GM13976 (cell line): ENCODE results near the gene CLCN3.

ENCODE experiments used
- DNase-seq: peaks from one replicate; pipeline ENCODE4 v3.0.0; 2012; ENCODE audit warnings: low spot score
- in situ Hi-C: fragments of 300-500 bp; cut with MboI; formaldehyde crosslinking; loops from one replicate; pipeline ENCODE4 v1.12.0; 2022; ENCODE audit warnings: low sequenced_read_pairs, mixed read lengths, inconsistent platforms; ENCODE audit not compliant: unreplicated experiment
- TF ChIP-seq, protein P1 (sequence below): IDR thresholded peaks from 2 replicates; pipeline ENCODE4 v1.5.1; 2012; ENCODE audit warnings: borderline replicate concordance, mild to moderate bottlenecking; ENCODE audit not compliant: insufficient read depth; ENCODE audit errors: extremely low read depth, missing control alignments, control extremely low read depth

Gene CLCN3

DNA sequence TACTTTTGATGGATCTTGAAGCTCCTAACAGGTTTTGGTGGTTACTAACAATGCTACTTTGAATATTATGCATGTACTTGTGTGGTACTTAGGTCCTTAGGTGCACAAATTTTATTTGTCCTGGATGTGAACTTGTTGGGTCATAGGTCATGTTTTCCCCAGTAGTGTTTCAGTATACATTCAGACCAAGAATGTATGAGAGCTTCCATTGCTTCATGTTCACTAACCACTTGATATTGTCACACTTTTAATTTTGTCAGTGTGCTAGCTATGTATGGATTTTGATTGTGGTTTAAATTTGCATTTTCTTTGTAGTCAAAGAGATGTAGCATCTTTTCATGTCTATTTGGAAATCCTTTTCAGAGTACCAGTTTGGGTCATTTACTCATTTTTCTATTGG is 32.2 kb downstream of the CLCN3 start:
- in situ Hi-C loops, result no loop called here
- DNase-seq, result no peak
- TF ChIP-seq, protein P1, sequence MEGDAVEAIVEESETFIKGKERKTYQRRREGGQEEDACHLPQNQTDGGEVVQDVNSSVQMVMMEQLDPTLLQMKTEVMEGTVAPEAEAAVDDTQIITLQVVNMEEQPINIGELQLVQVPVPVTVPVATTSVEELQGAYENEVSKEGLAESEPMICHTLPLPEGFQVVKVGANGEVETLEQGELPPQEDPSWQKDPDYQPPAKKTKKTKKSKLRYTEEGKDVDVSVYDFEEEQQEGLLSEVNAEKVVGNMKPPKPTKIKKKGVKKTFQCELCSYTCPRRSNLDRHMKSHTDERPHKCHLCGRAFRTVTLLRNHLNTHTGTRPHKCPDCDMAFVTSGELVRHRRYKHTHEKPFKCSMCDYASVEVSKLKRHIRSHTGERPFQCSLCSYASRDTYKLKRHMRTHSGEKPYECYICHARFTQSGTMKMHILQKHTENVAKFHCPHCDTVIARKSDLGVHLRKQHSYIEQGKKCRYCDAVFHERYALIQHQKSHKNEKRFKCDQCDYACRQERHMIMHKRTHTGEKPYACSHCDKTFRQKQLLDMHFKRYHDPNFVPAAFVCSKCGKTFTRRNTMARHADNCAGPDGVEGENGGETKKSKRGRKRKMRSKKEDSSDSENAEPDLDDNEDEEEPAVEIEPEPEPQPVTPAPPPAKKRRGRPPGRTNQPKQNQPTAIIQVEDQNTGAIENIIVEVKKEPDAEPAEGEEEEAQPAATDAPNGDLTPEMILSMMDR, result no peak

DNA sequence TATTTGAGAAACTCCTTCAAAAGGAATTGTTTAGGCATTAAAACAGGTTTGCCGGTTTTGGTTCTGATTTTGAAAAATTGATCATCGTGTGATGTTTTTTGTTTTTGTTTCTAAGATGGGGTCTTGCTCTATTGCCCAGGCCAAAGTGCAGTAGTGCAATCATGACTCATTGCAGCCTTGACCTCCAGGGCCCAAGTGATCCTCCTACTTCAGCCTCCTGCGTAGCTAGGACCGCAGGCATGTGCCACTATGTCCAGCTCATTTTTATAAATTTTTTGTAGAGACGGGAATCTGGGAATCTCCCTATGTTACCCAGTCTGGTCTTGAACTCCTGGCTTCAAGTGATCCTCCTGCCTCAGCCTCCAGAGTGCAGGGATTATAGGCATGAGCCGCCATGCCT is 35.0 kb downstream of the CLCN3 start:
- DNase-seq, result no peak
- TF ChIP-seq, protein P1, result no peak
- in situ Hi-C loops, result no loop called here

DNA sequence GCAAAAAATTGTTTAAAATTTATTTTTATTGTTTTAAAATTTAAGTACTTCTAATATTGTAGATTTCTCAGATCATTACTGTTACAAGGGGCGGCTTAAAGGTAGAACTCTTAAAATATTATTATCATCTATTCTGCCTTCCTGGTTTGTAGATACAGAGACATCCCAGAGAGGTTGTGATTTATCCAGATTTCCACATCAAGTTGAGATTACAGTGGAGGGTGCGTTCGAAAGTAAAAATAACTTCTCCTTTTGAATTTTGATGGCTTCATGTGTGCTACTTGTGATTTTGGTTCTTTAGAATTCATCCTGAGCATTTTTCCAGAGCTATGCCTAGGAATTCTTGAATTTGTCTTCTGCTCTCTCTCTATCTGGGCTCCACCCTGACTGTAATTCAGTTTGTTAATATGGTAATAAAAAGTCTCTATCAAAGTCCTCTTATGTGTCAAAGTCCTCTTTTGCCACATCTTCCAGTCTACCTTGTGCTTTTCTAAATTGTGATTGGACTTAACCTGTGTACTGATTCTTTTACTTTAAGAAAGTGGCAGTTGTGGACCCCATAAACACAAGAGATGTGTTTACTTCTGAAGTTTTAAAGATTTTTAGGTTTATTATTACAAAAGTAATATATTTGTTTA is 37.2 kb downstream of the CLCN3 start:
- TF ChIP-seq, protein P1, result no peak
- in situ Hi-C loops, result no loop called here
- no peak for DNase-seq

DNA sequence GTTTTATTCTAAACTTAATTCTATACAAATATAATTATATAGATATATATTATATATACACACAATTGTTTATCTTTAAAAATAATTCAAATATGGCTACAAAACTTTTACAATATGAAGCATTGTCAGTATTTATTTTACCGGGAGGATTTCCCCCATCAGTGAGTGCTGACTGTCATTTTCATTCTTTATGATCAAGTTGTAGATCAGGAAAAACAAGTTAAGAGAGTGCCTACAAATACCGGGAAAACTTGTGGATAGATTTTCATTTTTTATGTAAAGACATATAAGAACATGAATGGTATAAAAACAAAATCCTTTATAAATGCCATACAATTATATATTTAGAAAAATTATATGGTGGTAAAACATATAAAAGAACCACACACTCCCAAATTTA is 37.8 kb downstream of the CLCN3 start:
- no peak for DNase-seq
- TF ChIP-seq, protein P1, result no peak
- in situ Hi-C loops, result no loop called here

DNA sequence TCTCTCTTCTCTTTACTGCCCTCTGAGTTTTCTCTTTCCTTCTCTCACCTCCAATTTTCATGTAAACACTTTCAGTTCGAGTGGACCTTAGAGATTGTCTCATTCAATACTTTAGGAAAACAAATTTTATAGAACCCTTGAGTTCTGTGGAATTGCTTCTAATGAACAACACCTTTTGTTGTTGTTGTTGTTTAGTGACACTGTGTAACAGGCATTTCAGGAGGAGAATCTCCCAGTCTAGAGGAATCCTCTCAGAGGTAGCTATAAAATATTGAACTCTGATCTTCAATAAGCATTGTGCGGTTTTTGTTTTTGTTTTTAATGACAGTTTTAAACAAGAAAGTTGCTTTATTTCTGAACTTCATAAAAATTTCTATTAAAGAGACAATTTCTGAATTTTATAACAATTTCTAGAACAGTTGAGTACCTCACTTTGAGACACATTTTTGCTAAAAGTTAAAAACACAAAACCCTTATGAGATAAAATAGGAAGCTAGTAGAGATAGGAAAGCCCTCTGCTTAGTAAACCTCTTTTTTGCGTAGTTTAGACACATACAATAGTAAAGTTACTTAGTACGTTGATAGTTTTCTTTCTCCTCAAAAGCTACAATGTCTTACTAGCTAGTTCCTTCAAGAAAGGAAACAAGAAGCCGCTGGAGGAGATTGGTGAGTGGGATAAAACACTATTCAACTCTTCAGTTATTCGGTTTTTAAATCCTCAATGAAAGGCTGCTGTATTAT is 38.8 kb downstream of the CLCN3 start:
- no peak for DNase-seq
- in situ Hi-C loops, result no loop called here

DNA sequence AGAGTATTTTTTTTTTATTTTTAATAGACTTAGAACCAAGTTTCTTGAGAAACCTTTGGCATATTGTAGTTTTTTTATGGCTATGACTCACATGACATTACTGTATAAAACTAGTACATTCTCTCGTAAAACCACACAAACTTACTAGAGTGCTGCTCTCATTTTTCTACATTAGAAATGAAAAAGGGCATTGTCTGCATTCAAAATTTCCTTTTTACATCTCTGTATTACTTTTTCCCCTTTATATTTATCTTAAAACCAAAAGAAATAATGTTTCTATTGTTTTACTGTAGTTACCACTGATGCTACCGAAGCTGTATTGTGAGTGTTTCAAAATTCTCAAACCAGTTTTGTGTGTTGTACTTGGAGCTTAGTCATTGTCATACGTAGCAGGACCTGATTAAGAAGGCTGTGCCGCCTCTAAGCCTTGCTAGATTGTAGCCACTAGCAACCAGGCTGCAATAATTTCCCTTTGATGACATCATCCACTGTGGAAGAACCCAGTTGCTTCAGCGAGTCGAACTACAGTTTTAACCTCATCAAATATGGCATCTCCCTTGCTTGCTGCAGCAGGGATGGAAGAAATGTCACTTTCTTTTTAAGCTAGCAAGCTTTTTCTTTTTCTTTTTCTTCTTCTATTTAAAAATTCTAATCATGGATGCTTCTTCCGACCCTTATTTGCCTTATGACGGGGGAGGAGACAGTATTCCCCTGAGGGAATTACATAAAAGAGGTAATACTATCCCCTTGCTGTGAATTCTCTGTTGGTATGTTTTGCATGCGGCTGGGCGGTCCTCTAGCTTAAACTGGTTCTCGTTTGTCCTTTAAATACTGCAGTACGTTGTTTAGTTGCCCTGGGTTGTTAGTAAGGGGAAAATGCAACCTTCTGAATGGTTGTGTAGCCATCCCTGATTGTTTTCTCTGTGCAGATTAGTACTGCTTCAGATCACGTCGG is 39.6 kb downstream of the CLCN3 start:
- in situ Hi-C loops, result no loop called here
- DNase-seq, result peak; percentile 48
- TF ChIP-seq, protein P1, result no peak

More for the DNA sequence above, 38.8 kb downstream of the CLCN3 start:
- TF ChIP-seq, protein P1, result no peak
